HepG2 (cell line): ENCODE measurements around the gene POMT1. TPM values are rescaled to one million over a fixed set of nuclear protein-coding genes. Genes with fewer than 3 reads are reported as not detected.

ENCODE experiments used
- MAFF ChIP-seq: IDR thresholded peaks from 2 replicates; pipeline ENCODE4 v1.6.1; 2011; ENCODE audit warnings: low read depth, low read length, improper control_type of control experiment
- MIER3 ChIP-seq: IDR thresholded peaks from 2 replicates; pipeline ENCODE4 v1.6.1; 2016; ENCODE audit warnings: missing compliant biosample characterization, borderline replicate concordance
- MTF2 ChIP-seq: sonication (generic); formaldehyde crosslinking; IDR thresholded peaks from 2 replicates; pipeline ENCODE4 v1.5.0; 2020; ENCODE audit warnings: missing genetic modification reagents, borderline replicate concordance
- PRMT3 ChIP-seq: sonication (generic); formaldehyde crosslinking; IDR thresholded peaks from 2 replicates; pipeline ENCODE4 v1.8.1; 2022; ENCODE audit warnings: low read depth, mild to moderate bottlenecking, moderate library complexity, missing genetic modification reagents, borderline replicate concordance
- RFX3 ChIP-seq: IDR thresholded peaks from 2 replicates; pipeline ENCODE4 v1.6.1; 2016; ENCODE audit warnings: missing biosample characterization, missing genetic modification reagents
- RFXAP ChIP-seq: sonication (generic); formaldehyde crosslinking; IDR thresholded peaks from 2 replicates; pipeline ENCODE4 v1.4.0; 2020; ENCODE audit warnings: missing genetic modification reagents, borderline replicate concordance
- TBX2 ChIP-seq: sonication (generic); formaldehyde crosslinking; IDR thresholded peaks from 2 replicates; pipeline ENCODE4 v1.5.0; 2020; ENCODE audit warnings: missing genetic modification reagents, mild to moderate bottlenecking, borderline replicate concordance
- TEAD2 ChIP-seq: sonication (generic); formaldehyde crosslinking; IDR thresholded peaks from 2 replicates; pipeline ENCODE4 v1.9.0; 2021; ENCODE audit warnings: missing genetic modification reagents
- ZNF282 ChIP-seq: fragments of 450-650 bp; IDR thresholded peaks from 2 replicates; pipeline ENCODE4 v1.6.1; 2018; ENCODE audit not compliant: partially characterized antibody
- ZNF331 ChIP-seq: sonication (generic); formaldehyde crosslinking; IDR thresholded peaks from 2 replicates; pipeline ENCODE4 v1.4.0; 2020; ENCODE audit warnings: missing genetic modification reagents
- ZNF460 ChIP-seq: sonication (generic); formaldehyde crosslinking; IDR thresholded peaks from 2 replicates; pipeline ENCODE4 v1.5.1; 2020; ENCODE audit warnings: missing genetic modification reagents, mild to moderate bottlenecking, borderline replicate concordance
- ZNF670 ChIP-seq: sonication (generic); formaldehyde crosslinking; IDR thresholded peaks from 2 replicates; pipeline ENCODE4 v1.8.0; 2022; ENCODE audit warnings: mild to moderate bottlenecking, missing genetic modification reagents, borderline replicate concordance
- ZNF772 ChIP-seq: sonication (generic); formaldehyde crosslinking; IDR thresholded peaks from 2 replicates; pipeline ENCODE4 v1.5.0; 2020; ENCODE audit warnings: mild to moderate bottlenecking, missing genetic modification reagents
- polyA plus RNA-seq, 8 experiments: library from polyadenylated mRNA; depleted of rRNA in 3 of 8; stranded (reverse) in 7 of 8; unstranded in 1 of 8; fragments of >200 nt; fragmentation: Illumina TruSeq in 4 of 8; extraction: Trizol in 4 of 8; gene quantifications; 2 replicates each; pipeline versions ENCODE4 v1.2.1 to v1.2.3, GENCODE V29; 2011 to 2016; ENCODE audit warnings: low read depth in 4 of 8, missing spikeins in 1 of 8, mixed read lengths in 1 of 8; ENCODE audit not compliant: insufficient read depth in 1 of 8
- total RNA-seq, 5 experiments: library from RNA; depleted of rRNA; stranded (reverse); fragments of >200 nt; fragmentation: Illumina TruSeq; extraction: Trizol; gene quantifications; 2 replicates each; pipeline ENCODE4 v1.2.3, GENCODE V29; 2016; ENCODE audit warnings: low read depth in 1 of 5
- TF ChIP-seq, protein P1 (sequence below): sonication (generic); formaldehyde crosslinking; IDR thresholded peaks from 2 replicates; pipeline ENCODE4 v1.9.0; 2021; ENCODE audit warnings: missing genetic modification reagents, mild to moderate bottlenecking, borderline replicate concordance
- TF ChIP-seq, protein P2 (sequence below), 2 experiments: sonication (generic) in 1 of 2; formaldehyde crosslinking in 1 of 2; IDR thresholded peaks; 2 replicates each; pipeline versions ENCODE4 v1.4.0 to v1.6.1; 2018 to 2020; ENCODE audit warnings: missing genetic modification reagents in 2 of 2, borderline replicate concordance in 1 of 2, low read depth in 1 of 2, mild to moderate bottlenecking in 1 of 2, missing biosample characterization in 1 of 2
- TF ChIP-seq, protein P3 (sequence below): sonication (generic); formaldehyde crosslinking; IDR thresholded peaks from 2 replicates; pipeline ENCODE4 v1.4.0; 2020; ENCODE audit warnings: missing genetic modification reagents, borderline replicate concordance
- TF ChIP-seq, protein P4 (sequence below): IDR thresholded peaks from 2 replicates; pipeline ENCODE4 v1.6.1; 2016; ENCODE audit warnings: low read depth, missing genetic modification reagents, missing compliant biosample characterization

POMT1 gene
- total and polyA plus RNA-seq, 2 of the 13 experiments (the other 11 are each of a cell fraction or from before 2014, with no cell fraction given) = 21.6 to 22.7 TPM

DNA sequence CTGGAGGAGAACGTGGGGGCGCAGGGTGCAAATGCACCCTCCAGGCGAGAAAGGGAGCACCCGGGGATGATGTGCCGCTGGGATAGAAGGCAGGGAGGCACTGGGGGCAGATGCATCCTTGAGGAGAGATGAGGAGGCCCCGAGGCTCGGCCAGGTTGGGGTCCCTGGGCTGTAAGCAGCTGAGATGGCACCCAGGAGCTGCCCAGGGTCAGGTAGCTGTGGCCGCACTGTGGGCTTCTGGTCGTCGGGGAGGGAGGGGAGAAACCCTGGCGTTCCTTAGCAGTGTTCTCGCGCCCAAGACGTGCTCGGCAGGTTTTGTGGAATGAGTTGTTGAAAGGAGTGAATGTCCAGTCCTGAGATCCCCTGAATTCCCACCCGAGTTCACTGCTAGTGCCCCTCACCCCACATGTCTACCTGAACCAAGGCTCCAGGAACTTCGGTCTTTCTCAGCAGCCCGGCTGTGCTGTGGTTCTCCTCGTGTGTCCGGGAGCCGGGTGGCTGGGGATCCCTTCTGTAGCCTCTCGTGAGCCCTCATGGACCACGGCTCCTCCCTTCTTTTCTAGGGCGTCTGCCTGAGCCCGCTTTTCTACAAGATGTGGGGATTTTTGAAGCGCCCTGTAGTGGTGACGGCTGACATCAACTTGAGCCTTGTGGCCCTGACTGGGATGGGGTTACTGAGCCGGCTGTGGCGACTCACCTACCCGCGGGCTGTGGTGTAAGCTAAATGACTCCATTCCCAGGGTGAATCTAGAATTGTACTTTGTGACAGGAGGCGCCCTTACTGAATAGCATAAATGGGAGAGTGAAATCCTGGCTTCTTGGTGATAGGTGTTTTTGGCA is 1.1 kb downstream of the POMT1 start (continued):
- TF ChIP-seq ZNF772 (no peak), RFXAP (CRISPR knock-in tag) (no peak), TEAD2 (CRISPR knock-in tag) (no peak), ZNF282 (no peak), ZNF460 (CRISPR knock-in tag) (no peak), TBX2 (no peak), RFX3 (CRISPR knock-in tag) (no peak), MIER3 (CRISPR knock-in tag) (no peak), ZNF331 (CRISPR knock-in tag) (no peak), MTF2 (CRISPR knock-in tag) (no peak), MAFF (no peak), PRMT3 (CRISPR knock-in tag) (no peak), ZNF670 (CRISPR knock-in tag) (0 out of 2 replicates have a peak, but pooled peaks have one; percentile 8)
- TF ChIP-seq, protein P1, sequence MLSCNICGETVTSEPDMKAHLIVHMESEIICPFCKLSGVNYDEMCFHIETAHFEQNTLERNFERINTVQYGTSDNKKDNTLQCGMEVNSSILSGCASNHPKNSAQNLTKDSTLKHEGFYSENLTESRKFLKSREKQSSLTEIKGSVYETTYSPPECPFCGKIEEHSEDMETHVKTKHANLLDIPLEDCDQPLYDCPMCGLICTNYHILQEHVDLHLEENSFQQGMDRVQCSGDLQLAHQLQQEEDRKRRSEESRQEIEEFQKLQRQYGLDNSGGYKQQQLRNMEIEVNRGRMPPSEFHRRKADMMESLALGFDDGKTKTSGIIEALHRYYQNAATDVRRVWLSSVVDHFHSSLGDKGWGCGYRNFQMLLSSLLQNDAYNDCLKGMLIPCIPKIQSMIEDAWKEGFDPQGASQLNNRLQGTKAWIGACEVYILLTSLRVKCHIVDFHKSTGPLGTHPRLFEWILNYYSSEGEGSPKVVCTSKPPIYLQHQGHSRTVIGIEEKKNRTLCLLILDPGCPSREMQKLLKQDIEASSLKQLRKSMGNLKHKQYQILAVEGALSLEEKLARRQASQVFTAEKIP (CRISPR knock-in tag) = no peak
- TF ChIP-seq, protein P2, sequence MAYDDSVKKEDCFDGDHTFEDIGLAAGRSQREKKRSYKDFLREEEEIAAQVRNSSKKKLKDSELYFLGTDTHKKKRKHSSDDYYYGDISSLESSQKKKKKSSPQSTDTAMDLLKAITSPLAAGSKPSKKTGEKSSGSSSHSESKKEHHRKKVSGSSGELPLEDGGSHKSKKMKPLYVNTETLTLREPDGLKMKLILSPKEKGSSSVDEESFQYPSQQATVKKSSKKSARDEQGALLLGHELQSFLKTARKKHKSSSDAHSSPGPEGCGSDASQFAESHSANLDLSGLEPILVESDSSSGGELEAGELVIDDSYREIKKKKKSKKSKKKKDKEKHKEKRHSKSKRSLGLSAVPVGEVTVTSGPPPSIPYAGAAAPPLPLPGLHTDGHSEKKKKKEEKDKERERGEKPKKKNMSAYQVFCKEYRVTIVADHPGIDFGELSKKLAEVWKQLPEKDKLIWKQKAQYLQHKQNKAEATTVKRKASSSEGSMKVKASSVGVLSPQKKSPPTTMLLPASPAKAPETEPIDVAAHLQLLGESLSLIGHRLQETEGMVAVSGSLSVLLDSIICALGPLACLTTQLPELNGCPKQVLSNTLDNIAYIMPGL (CRISPR knock-in tag; IDR thresholded peaks at IDR 0.05; ENCODE audit: borderline replicate concordance in 1 of 2, low read depth in 1 of 2) = no peak
- TF ChIP-seq, protein P3, sequence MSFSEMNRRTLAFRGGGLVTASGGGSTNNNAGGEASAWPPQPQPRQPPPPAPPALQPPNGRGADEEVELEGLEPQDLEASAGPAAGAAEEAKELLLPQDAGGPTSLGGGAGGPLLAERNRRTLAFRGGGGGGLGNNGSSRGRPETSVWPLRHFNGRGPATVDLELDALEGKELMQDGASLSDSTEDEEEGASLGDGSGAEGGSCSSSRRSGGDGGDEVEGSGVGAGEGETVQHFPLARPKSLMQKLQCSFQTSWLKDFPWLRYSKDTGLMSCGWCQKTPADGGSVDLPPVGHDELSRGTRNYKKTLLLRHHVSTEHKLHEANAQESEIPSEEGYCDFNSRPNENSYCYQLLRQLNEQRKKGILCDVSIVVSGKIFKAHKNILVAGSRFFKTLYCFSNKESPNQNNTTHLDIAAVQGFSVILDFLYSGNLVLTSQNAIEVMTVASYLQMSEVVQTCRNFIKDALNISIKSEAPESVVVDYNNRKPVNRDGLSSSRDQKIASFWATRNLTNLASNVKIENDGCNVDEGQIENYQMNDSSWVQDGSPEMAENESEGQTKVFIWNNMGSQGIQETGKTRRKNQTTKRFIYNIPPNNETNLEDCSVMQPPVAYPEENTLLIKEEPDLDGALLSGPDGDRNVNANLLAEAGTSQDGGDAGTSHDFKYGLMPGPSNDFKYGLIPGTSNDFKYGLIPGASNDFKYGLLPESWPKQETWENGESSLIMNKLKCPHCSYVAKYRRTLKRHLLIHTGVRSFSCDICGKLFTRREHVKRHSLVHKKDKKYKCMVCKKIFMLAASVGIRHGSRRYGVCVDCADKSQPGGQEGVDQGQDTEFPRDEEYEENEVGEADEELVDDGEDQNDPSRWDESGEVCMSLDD (CRISPR knock-in tag) = no peak
- TF ChIP-seq, protein P4, sequence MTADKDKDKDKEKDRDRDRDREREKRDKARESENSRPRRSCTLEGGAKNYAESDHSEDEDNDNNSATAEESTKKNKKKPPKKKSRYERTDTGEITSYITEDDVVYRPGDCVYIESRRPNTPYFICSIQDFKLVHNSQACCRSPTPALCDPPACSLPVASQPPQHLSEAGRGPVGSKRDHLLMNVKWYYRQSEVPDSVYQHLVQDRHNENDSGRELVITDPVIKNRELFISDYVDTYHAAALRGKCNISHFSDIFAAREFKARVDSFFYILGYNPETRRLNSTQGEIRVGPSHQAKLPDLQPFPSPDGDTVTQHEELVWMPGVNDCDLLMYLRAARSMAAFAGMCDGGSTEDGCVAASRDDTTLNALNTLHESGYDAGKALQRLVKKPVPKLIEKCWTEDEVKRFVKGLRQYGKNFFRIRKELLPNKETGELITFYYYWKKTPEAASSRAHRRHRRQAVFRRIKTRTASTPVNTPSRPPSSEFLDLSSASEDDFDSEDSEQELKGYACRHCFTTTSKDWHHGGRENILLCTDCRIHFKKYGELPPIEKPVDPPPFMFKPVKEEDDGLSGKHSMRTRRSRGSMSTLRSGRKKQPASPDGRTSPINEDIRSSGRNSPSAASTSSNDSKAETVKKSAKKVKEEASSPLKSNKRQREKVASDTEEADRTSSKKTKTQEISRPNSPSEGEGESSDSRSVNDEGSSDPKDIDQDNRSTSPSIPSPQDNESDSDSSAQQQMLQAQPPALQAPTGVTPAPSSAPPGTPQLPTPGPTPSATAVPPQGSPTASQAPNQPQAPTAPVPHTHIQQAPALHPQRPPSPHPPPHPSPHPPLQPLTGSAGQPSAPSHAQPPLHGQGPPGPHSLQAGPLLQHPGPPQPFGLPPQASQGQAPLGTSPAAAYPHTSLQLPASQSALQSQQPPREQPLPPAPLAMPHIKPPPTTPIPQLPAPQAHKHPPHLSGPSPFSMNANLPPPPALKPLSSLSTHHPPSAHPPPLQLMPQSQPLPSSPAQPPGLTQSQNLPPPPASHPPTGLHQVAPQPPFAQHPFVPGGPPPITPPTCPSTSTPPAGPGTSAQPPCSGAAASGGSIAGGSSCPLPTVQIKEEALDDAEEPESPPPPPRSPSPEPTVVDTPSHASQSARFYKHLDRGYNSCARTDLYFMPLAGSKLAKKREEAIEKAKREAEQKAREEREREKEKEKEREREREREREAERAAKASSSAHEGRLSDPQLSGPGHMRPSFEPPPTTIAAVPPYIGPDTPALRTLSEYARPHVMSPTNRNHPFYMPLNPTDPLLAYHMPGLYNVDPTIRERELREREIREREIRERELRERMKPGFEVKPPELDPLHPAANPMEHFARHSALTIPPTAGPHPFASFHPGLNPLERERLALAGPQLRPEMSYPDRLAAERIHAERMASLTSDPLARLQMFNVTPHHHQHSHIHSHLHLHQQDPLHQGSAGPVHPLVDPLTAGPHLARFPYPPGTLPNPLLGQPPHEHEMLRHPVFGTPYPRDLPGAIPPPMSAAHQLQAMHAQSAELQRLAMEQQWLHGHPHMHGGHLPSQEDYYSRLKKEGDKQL (CRISPR knock-in tag) = no peak
